Smooth muscle cell (in vitro differentiated cells): ENCODE measurements around the gene CARD10. TPM values are rescaled to one million over a fixed set of nuclear protein-coding genes. Genes with fewer than 3 reads are reported as not detected.
"Not testable (repeated sequence)": the region's sequence is repeated elsewhere in the genome, so short reads cannot be mapped to it uniquely, and the experiment has no call there.

Source experiments
- DNase-seq: peaks from one replicate; lab custom pipeline; 2025; ENCODE audit not compliant: unreplicated experiment; lab: John Stamatoyannopoulos, UW
- H2AFZ ChIP-seq: fragments of 200-600 bp; sonication (generic); 2 replicates; pipeline ENCODE4 v1.6.0; 2016; ENCODE audit warnings: antibody characterized with exemption, low read depth, mild to moderate bottlenecking
- H3F3A ChIP-seq: fragments of 200-600 bp; sonication (generic); 2 replicates; pipeline ENCODE4 v1.6.0; 2017; ENCODE audit warnings: antibody characterized with exemption, low read depth
- H3K27ac ChIP-seq: fragments of 200-600 bp; sonication (generic); 2 replicates; pipeline ENCODE4 v1.5.1; 2016; ENCODE audit warnings: low read depth, mild to moderate bottlenecking
- H3K27me3 ChIP-seq: fragments of 200-600 bp; sonication (generic); 2 replicates; pipeline ENCODE4 v1.6.1; 2016; ENCODE audit warnings: low read depth, mild to moderate bottlenecking
- H3K36me3 ChIP-seq: fragments of 200-600 bp; sonication (generic); 2 replicates; pipeline ENCODE4 v1.5.1; 2016; ENCODE audit warnings: low read depth
- H3K4me1 ChIP-seq: fragments of 200-600 bp; sonication (generic); 2 replicates; pipeline ENCODE4 v1.5.1; 2016; ENCODE audit warnings: low read depth
- H3K4me2 ChIP-seq: fragments of 200-600 bp; sonication (generic); 2 replicates; pipeline ENCODE4 v1.6.0; 2016; ENCODE audit warnings: mild to moderate bottlenecking
- H3K4me3 ChIP-seq: fragments of 200-600 bp; sonication (generic); 2 replicates; pipeline ENCODE4 v1.5.1; 2016; ENCODE audit warnings: mild to moderate bottlenecking
- H3K79me2 ChIP-seq: fragments of 200-600 bp; sonication (generic); 2 replicates; pipeline ENCODE4 v1.6.0; 2016; ENCODE audit warnings: low read depth, mild to moderate bottlenecking
- H3K9ac ChIP-seq: fragments of 200-600 bp; sonication (generic); 2 replicates; pipeline ENCODE4 v1.6.0; 2016; ENCODE audit warnings: low read depth
- H3K9me3 ChIP-seq: fragments of 200-600 bp; sonication (generic); replicated peaks from 2 replicates; pipeline ENCODE4 v1.5.1; 2016; ENCODE audit warnings: low read depth
- H4K20me1 ChIP-seq: fragments of 200-600 bp; sonication (generic); 2 replicates; pipeline ENCODE4 v1.6.0; 2016; ENCODE audit warnings: low read depth
- CTCF ChIP-seq: fragments of 200-600 bp; sonication (generic); IDR thresholded peaks from 2 replicates; pipeline ENCODE4 v1.5.1; 2017; ENCODE audit warnings: borderline replicate concordance, mild to moderate bottlenecking, antibody characterized with exemption; ENCODE audit not compliant: insufficient read depth, poor library complexity, severe bottlenecking
- WGBS: methylation state at CpG from one replicate; pipeline ENCODE4 v1.1.7; 2016; ENCODE audit warnings: low lambda C conversion rate; 5-methylcytosine and 5-hydroxymethylcytosine counted together
- polyA plus RNA-seq: library from polyadenylated mRNA; unstranded; fragments of >200 nt; fragmentation: Nextera tagmentation; extraction: Ambion mirVana; gene quantifications from 2 replicates; pipeline ENCODE4 v1.2.1, GENCODE V29; 2016
- total RNA-seq: library from RNA; depleted of rRNA; stranded (reverse); fragments of >200 nt; gene quantifications from 2 replicates; pipeline ENCODE4 v1.2.3, GENCODE V29; 2014

The CARD10 gene
- total and polyA plus RNA-seq, 2 experiments from 2014 or later: 2.3 to 6.0 TPM

GRCh38 chr22:37529652-37530345 lies 10.6 kb upstream of the CARD10 start:
- no peak overlapping the region for H3K4me3 ChIP-seq
- no peak overlapping the region for H3K9ac ChIP-seq
- H4K20me1 ChIP-seq: no peaks in the 10 kb centered on the region
- H3K79me2 ChIP-seq: no peaks in the 10 kb centered on the region
- no peak overlapping the region for H3K4me2 ChIP-seq
- H3K36me3 ChIP-seq: no peaks in the 10 kb centered on the region
- H3K4me1 ChIP-seq: peaks cover 4% of the 10 kb centered on the region
- no peak for TF ChIP-seq CTCF
- H3K9me3 ChIP-seq: no peaks in the 10 kb centered on the region
- no peak overlapping the region for H2AFZ ChIP-seq
- DNase-seq: no peak
- H3K27ac ChIP-seq: no peak overlapping the region
- no peaks in the 10 kb centered on the region for H3F3A ChIP-seq
- H3K27me3 ChIP-seq: no peaks in the 10 kb centered on the region
- WGBS: 87% methylated on average over 2 of the region's 2 CpGs

- not testable (repeated sequence) for H3K27ac ChIP-seq, H3K4me1 ChIP-seq, H3K79me2 ChIP-seq, H4K20me1 ChIP-seq, H3K9me3 ChIP-seq, H3F3A ChIP-seq, H3K27me3 ChIP-seq, H2AFZ ChIP-seq, H3K9ac ChIP-seq, H3K4me3 ChIP-seq, H3K4me2 ChIP-seq, DNase-seq, H3K36me3 ChIP-seq
- WGBS: 97% methylated on average over 9 of the region's 9 CpGs
Measured at GRCh38 chr22:37527952-37528351, 8.7 kb upstream of the CARD10 start.

GRCh38 chr22:37527081-37527752 lies 8.0 kb upstream of the CARD10 start:
- not testable (repeated sequence) for H3K79me2 ChIP-seq, H3K27ac ChIP-seq, H3K4me1 ChIP-seq, H3K9me3 ChIP-seq, H3K4me2 ChIP-seq, H3K9ac ChIP-seq, DNase-seq, H3F3A ChIP-seq, H4K20me1 ChIP-seq, H3K4me3 ChIP-seq, H3K27me3 ChIP-seq, H2AFZ ChIP-seq, H3K36me3 ChIP-seq
- 93% methylated on average over 9 of the region's 9 CpGs for WGBS

GRCh38 chr22:37526376-37526775 lies 7.2 kb upstream of the CARD10 start:
- H3K27me3 ChIP-seq: no peaks in the 10 kb centered on the region
- no peak overlapping the region for H3K4me2 ChIP-seq
- no peak overlapping the region for H3K9ac ChIP-seq
- H3K27ac ChIP-seq: no peak overlapping the region
- WGBS: 85% methylated on average over 12 of the region's 12 CpGs
- H3F3A ChIP-seq: no peaks in the 10 kb centered on the region
- no peak overlapping the region for H3K4me3 ChIP-seq
- DNase-seq: no peak
- TF ChIP-seq CTCF: no peak
- H3K4me1 ChIP-seq: peaks cover 7% of the 10 kb centered on the region
- no peaks in the 10 kb centered on the region for H3K9me3 ChIP-seq
- no peaks in the 10 kb centered on the region for H3K79me2 ChIP-seq
- H4K20me1 ChIP-seq: no peaks in the 10 kb centered on the region
- H3K36me3 ChIP-seq: no peaks in the 10 kb centered on the region
- H2AFZ ChIP-seq: no peak overlapping the region
